ENCODE measurements around the gene TMEM204.

Gene TMEM204

DNA sequence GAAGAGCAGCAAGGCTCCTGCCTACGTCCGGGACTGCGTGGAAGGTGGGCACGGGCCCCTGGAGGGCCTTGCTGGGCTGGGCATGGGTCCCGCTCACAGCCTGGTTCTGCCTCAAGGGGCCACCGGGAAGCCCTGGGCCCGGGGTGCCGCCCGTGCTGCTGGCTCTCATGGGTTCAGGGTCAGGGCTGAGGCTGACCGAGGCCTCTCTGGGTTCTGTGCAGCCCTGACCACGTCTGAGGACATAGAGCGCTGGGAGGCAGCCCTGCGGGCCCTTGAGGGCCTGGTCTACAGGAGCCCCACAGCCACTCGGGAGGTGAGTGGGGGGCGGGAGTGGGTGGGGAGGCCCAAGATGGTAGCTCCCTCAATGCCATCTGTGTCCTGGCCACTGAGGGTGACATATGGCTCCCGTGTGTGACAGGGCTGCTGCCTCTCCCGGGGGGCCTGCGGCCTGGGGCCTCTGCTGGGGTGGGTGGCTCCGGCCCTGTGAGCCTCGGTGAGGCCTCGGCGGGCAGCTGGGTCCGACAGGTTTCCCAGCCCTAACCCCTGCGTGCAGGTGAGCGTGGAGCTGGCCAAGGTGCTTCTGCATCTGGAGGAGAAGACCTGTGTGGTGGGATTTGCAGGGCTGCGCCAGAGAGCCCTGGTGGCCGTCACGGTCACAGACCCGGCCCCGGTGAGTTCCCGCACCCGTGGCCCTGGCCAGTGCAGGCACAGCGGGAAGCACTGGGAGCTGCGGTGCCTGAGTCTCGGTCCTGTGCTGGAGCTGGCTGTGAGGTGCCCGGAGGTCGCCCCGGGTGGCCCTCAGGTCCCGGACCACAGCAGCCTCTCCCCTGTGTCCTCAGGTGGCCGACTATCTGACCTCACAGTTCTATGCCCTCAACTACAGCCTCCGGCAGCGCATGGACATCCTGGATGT is 31.1 kb upstream of the TMEM204 start:
- TF ChIP-seq EP300 (IDR thresholded peaks at IDR 0.05; ENCODE audit: borderline replicate concordance) (no peak), FOXM1 (IDR thresholded peaks at IDR 0.05; ENCODE audit: borderline replicate concordance, low read depth) (no peak)

DNA sequence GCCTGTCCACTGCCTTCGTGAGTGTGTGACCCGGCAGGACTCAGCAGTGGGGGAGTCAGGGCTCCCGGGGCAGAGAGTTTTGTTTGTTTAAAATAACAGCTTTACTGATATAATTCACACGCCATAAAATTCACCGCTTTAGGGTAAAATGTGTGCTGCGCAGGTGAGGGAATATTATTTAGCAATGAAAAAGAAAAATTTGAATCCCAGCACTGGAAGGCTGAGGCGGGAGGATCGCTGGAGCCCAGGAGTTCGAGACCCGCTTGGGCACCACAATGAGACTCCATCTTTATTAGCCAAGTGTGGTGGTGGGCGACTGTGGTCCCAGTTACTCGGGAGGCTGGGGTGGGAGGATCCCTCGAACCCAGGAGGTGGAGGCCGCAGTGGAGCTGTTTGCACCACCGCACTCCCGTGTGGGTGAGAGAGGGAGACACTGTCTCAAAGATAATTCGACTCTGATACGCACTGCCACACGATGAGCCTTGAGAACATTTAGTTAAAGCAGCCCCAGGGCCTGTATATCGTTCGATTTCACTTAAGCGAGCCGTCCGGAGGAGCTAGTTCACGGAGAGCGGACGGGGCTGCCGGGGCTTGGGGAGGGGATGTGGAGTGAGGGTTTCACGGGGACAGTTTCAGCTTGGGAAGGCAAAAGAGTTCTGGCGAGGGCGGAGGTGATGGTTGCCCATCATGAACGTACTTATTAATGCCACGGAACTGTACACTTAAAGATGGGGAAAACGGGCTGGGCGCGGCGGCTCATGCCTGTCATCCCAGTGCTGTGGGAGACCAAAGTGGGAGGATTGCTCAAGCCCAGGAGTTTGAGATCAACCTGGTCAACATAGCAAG is 30.1 kb upstream of the TMEM204 start:
- TF ChIP-seq FOXM1 (IDR thresholded peaks at IDR 0.05; ENCODE audit: borderline replicate concordance, low read depth) (no peak), TCF12 (IDR thresholded peaks at IDR 0.05; ENCODE audit: low read depth) (no peak), EP300 (IDR thresholded peaks at IDR 0.05; ENCODE audit: borderline replicate concordance) (no peak), ZBTB7A (IDR thresholded peaks at IDR 0.05; ENCODE audit: low read depth) (no peak), NFIC (IDR thresholded peaks at IDR 0.05) (no peak), YY1 (IDR thresholded peaks at IDR 0.05; ENCODE audit: low read depth) (no peak), TAF1 (IDR thresholded peaks at IDR 0.05; ENCODE audit: low read depth) (no peak), TEAD4 (IDR thresholded peaks at IDR 0.05) (no peak), RAD21 (IDR thresholded peaks at IDR 0.05; ENCODE audit: low read depth) (no peak), CREB1 (IDR thresholded peaks at IDR 0.05; ENCODE audit: low read depth) (no peak), EGR1 (IDR thresholded peaks at IDR 0.05) (no peak), CEBPB (IDR thresholded peaks at IDR 0.05) (no peak)
- TF ChIP-seq, protein P1, sequence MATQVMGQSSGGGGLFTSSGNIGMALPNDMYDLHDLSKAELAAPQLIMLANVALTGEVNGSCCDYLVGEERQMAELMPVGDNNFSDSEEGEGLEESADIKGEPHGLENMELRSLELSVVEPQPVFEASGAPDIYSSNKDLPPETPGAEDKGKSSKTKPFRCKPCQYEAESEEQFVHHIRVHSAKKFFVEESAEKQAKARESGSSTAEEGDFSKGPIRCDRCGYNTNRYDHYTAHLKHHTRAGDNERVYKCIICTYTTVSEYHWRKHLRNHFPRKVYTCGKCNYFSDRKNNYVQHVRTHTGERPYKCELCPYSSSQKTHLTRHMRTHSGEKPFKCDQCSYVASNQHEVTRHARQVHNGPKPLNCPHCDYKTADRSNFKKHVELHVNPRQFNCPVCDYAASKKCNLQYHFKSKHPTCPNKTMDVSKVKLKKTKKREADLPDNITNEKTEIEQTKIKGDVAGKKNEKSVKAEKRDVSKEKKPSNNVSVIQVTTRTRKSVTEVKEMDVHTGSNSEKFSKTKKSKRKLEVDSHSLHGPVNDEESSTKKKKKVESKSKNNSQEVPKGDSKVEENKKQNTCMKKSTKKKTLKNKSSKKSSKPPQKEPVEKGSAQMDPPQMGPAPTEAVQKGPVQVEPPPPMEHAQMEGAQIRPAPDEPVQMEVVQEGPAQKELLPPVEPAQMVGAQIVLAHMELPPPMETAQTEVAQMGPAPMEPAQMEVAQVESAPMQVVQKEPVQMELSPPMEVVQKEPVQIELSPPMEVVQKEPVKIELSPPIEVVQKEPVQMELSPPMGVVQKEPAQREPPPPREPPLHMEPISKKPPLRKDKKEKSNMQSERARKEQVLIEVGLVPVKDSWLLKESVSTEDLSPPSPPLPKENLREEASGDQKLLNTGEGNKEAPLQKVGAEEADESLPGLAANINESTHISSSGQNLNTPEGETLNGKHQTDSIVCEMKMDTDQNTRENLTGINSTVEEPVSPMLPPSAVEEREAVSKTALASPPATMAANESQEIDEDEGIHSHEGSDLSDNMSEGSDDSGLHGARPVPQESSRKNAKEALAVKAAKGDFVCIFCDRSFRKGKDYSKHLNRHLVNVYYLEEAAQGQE (IDR thresholded peaks at IDR 0.05; ENCODE audit: low read depth) = no peak
- TF ChIP-seq, protein P2, sequence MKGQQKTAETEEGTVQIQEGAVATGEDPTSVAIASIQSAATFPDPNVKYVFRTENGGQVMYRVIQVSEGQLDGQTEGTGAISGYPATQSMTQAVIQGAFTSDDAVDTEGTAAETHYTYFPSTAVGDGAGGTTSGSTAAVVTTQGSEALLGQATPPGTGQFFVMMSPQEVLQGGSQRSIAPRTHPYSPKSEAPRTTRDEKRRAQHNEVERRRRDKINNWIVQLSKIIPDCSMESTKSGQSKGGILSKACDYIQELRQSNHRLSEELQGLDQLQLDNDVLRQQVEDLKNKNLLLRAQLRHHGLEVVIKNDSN (IDR thresholded peaks at IDR 0.05) = no peak
- TF ChIP-seq, protein P3, sequence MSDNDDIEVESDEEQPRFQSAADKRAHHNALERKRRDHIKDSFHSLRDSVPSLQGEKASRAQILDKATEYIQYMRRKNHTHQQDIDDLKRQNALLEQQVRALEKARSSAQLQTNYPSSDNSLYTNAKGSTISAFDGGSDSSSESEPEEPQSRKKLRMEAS (IDR thresholded peaks at IDR 0.05) = no peak

DNA sequence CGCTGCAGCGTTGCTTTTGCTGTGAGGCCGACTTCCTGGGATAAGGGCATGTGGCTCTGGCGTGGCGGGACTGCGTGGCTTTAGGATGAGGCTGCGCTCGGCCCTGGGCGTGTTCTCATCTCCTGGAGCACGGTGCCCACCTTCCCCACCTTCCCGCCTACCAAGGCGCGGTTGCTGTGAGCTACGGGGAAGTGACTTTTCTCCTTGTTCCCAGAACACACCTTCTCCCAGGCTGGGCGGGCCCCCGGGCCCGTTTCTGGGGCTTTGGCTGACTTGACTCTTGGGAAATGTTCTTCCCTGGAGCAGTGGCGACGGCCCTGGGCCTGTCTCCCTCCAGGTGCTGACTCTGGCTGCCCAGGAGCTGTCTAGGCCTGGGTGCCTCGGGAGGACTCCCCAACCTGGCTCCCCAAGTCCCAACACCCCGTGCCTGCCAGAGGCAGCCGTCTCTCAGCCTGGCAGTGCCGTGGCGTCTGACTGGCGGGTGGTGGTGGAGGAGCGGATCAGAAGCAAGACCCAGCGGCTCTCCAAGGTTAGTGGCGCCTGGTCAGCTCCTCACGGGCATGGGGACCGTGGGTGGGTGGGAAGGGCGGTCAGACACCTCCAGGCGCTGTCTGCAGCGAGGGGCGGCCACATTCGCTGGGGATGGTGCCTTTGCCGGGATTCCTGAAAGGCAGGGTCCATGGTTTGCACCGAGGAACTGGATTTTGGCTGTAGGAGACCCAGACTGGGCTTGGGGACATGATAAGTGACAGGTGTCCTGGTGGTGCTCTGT is 28.2 kb upstream of the TMEM204 start:
- TF ChIP-seq NFIC (IDR thresholded peaks at IDR 0.05) = no peak
- TF ChIP-seq FOXM1 (IDR thresholded peaks at IDR 0.05; ENCODE audit: borderline replicate concordance, low read depth) = no peak
- TF ChIP-seq EP300 (IDR thresholded peaks at IDR 0.05; ENCODE audit: borderline replicate concordance) = no peak
- TF ChIP-seq RAD21 (IDR thresholded peaks at IDR 0.05; ENCODE audit: low read depth) = no peak
- TF ChIP-seq, protein P2 (IDR thresholded peaks at IDR 0.05) = no peak
- TF ChIP-seq TAF1 (IDR thresholded peaks at IDR 0.05; ENCODE audit: low read depth) = no peak
- no peak for TF ChIP-seq EGR1 (IDR thresholded peaks at IDR 0.05)
- no peak for TF ChIP-seq YY1 (IDR thresholded peaks at IDR 0.05; ENCODE audit: low read depth)
- TF ChIP-seq, protein P1 (IDR thresholded peaks at IDR 0.05; ENCODE audit: low read depth) = no peak
- TF ChIP-seq CREB1 (IDR thresholded peaks at IDR 0.05; ENCODE audit: low read depth) = no peak
- TF ChIP-seq, protein P3 (IDR thresholded peaks at IDR 0.05) = no peak
- TF ChIP-seq ZBTB7A (IDR thresholded peaks at IDR 0.05; ENCODE audit: low read depth) = no peak
- TF ChIP-seq TCF12 (IDR thresholded peaks at IDR 0.05; ENCODE audit: low read depth) = no peak
- no peak for TF ChIP-seq TEAD4 (IDR thresholded peaks at IDR 0.05)

DNA sequence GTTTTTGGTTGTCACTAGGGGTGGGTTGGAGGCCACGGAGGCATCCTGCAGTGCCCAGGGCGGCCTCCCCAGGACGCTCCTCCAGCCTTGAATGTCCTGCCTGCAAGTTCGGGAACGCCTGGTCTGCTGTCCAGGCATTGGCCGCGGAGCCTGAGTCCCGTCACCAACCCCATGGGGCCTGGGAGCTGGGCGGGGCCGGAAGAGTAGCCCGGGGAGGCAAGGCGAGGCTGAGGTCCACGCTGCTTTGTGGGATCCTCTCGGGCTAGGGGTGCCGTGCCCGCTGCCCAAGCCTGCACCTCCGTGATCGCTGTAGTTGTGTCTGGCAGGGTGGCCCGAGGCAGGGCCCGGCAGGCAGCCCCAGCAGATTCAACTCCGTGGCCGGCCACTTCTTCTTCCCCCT is 27.6 kb upstream of the TMEM204 start:
- TF ChIP-seq NFIC (IDR thresholded peaks at IDR 0.05) (no peak), TAF1 (IDR thresholded peaks at IDR 0.05; ENCODE audit: low read depth) (no peak), FOXM1 (IDR thresholded peaks at IDR 0.05; ENCODE audit: borderline replicate concordance, low read depth) (no peak), TEAD4 (IDR thresholded peaks at IDR 0.05) (no peak), CEBPB (IDR thresholded peaks at IDR 0.05) (no peak), CREB1 (IDR thresholded peaks at IDR 0.05; ENCODE audit: low read depth) (no peak), TCF12 (IDR thresholded peaks at IDR 0.05; ENCODE audit: low read depth) (no peak), RAD21 (IDR thresholded peaks at IDR 0.05; ENCODE audit: low read depth) (no peak), EP300 (IDR thresholded peaks at IDR 0.05; ENCODE audit: borderline replicate concordance) (no peak), EGR1 (IDR thresholded peaks at IDR 0.05) (no peak), YY1 (IDR thresholded peaks at IDR 0.05; ENCODE audit: low read depth) (no peak), ZBTB7A (IDR thresholded peaks at IDR 0.05; ENCODE audit: low read depth) (no peak)
- TF ChIP-seq, protein P3 (IDR thresholded peaks at IDR 0.05) = no peak
- TF ChIP-seq, protein P2 (IDR thresholded peaks at IDR 0.05) = no peak
- TF ChIP-seq, protein P1 (IDR thresholded peaks at IDR 0.05; ENCODE audit: low read depth) = no peak

Measured in Ishikawa (cell line).